Endothelial cell of umbilical vein (primary cell): ENCODE results near the gene FSTL3. TPM values are rescaled to one million over a fixed set of nuclear protein-coding genes. Genes with fewer than 3 reads are reported as not detected.
A peak's percentile ranks its signal among the peaks of the same experiment; 100 is the strongest.

Source experiments
- BruUV-seq: library from RNA; stranded (reverse); fragments of 400-500 nt; replicated peaks from 2 replicates; lab custom pipeline; 2021; lab: Mats Ljungman, UMichigan
- CTCF ChIA-PET: fragments of 300-600, 350-600 bp; sonication (Branson Sonifier 250); formaldehyde crosslinking; loops from one replicate; lab custom pipeline; 2021; ENCODE audit warnings: antibody characterized with exemption, inconsistent platforms; lab: Charles Lee
- POLR2A ChIA-PET: fragments of 300-600, 350-600 bp; sonication (Branson Sonifier 250); formaldehyde crosslinking; loops from one replicate; lab custom pipeline; 2021; ENCODE audit warnings: antibody characterized with exemption, inconsistent platforms; lab: Charles Lee
- DNase-seq: peaks from one replicate; pipeline ENCODE4 v3.0.0-alpha.2; 2011; ENCODE audit warnings: low read depth, low spot score
- FAIRE-seq: peaks from 2 replicates; lab custom pipeline; 2011; peaks lifted over from hg19 to GRCh38; lab: Jason Lieb, UNC
- H2AFZ ChIP-seq: 2 replicates; pipeline ENCODE4 v1.6.0; 2012; ENCODE audit warnings: low read depth, low read length, control low read depth, inconsistent platforms
- H3K27ac ChIP-seq: 2 replicates; pipeline ENCODE4 v1.5.1; 2011; ENCODE audit warnings: low read depth, mild to moderate bottlenecking, control low read depth, low read length, moderate library complexity; ENCODE audit not compliant: insufficient read depth
- H3K27me3 ChIP-seq, 2 experiments: 2 replicates each; pipeline versions ENCODE4 v1.6.0 to v1.6.1; 2011; ENCODE audit warnings: low read length in 2 of 2, mixed read lengths in 1 of 2; ENCODE audit not compliant: control insufficient read depth in 2 of 2, insufficient read depth in 2 of 2
- H3K36me3 ChIP-seq, 2 experiments: 2 replicates in 1 of 2; 3 replicates in 1 of 2; pipeline ENCODE4 v1.5.1; 2011; ENCODE audit warnings: low read length in 2 of 2, mild to moderate bottlenecking in 1 of 2, moderate library complexity in 1 of 2; ENCODE audit not compliant: control insufficient read depth in 2 of 2, insufficient read depth in 2 of 2; ENCODE audit errors: extremely low read depth in 1 of 2
- H3K4me1 ChIP-seq: 3 replicates; pipeline ENCODE4 v1.5.1; 2011; ENCODE audit warnings: mild to moderate bottlenecking, low read length; ENCODE audit not compliant: control insufficient read depth, insufficient read depth; ENCODE audit errors: extremely low read depth
- H3K4me2 ChIP-seq: 2 replicates; pipeline ENCODE4 v1.6.1; 2011; ENCODE audit warnings: low read length, control low read depth, mixed read lengths; ENCODE audit not compliant: insufficient read depth
- H3K4me3 ChIP-seq, 3 experiments: fragments of 200-600 bp in 1 of 3; sonication (generic), shearing (Covaris generic) in 1 of 3; replicated peaks in 1 of 3; 2 replicates each; pipeline ENCODE4 v1.5.1; 2011 to 2016; ENCODE audit warnings: control low read depth in 3 of 3, low read length in 3 of 3, mild to moderate bottlenecking in 2 of 3, inconsistent platforms in 1 of 3, low read depth in 1 of 3, moderate library complexity in 1 of 3; ENCODE audit not compliant: insufficient read depth in 1 of 3
- H3K79me2 ChIP-seq: 2 replicates; pipeline ENCODE4 v1.6.0; 2012; ENCODE audit warnings: low read length, inconsistent platforms; ENCODE audit not compliant: control insufficient read depth, insufficient read depth
- H3K9ac ChIP-seq: replicated peaks from 2 replicates; pipeline ENCODE3; 2011; ENCODE audit warnings: low read length, control low read depth; ENCODE audit not compliant: insufficient read depth; ENCODE audit errors: extremely low read depth
- H3K9me1 ChIP-seq: replicated peaks from 3 replicates; pipeline ENCODE4 v1.6.0; 2011; ENCODE audit warnings: mild to moderate bottlenecking, low read length; ENCODE audit not compliant: control insufficient read depth, insufficient read depth; ENCODE audit errors: extremely low read depth
- H3K9me3 ChIP-seq: replicated peaks from 2 replicates; pipeline ENCODE4 v1.5.1; 2012; ENCODE audit warnings: low read length, inconsistent platforms; ENCODE audit not compliant: control insufficient read depth, insufficient read depth
- H4K20me1 ChIP-seq: replicated peaks from 2 replicates; pipeline ENCODE3; 2011; ENCODE audit warnings: mild to moderate bottlenecking, low read length; ENCODE audit not compliant: control insufficient read depth, insufficient read depth; ENCODE audit errors: extremely low read depth
- EZH2 ChIP-seq: IDR thresholded peaks from 2 replicates; pipeline ENCODE4 v1.6.1; 2012; ENCODE audit warnings: borderline replicate concordance, low read depth, mild to moderate bottlenecking, moderate library complexity, low read length, inconsistent platforms; ENCODE audit not compliant: severe bottlenecking
- FOS ChIP-seq: IDR thresholded peaks from 2 replicates; pipeline ENCODE4 v1.6.1; 2011; ENCODE audit warnings: mild to moderate bottlenecking, low read length, moderate library complexity, borderline replicate concordance; ENCODE audit not compliant: insufficient read depth
- JUN ChIP-seq: IDR thresholded peaks from 2 replicates; pipeline ENCODE4 v1.6.1; 2011; ENCODE audit warnings: borderline replicate concordance, low read depth; ENCODE audit not compliant: insufficient read length, insufficient read depth
- MYC ChIP-seq: IDR thresholded peaks from one replicate; pipeline ENCODE4 v1.6.1; 2011; ENCODE audit warnings: mild to moderate bottlenecking, low read depth, low read length
- POLR2AphosphoS5 ChIP-seq: IDR thresholded peaks from 2 replicates; pipeline ENCODE4 v1.6.1; 2012; ENCODE audit warnings: low read depth, mild to moderate bottlenecking, control low read depth, low read length, moderate library complexity; ENCODE audit not compliant: insufficient read depth
- dilution Hi-C: fragments of 300-500 bp; cut with MboI; formaldehyde crosslinking; loops from one replicate; pipeline ENCODE4 v1.15.0; 2019; ENCODE audit warnings: low sequenced_read_pairs; ENCODE audit not compliant: extremely low pct_ligation_motif_present
- intact Hi-C: fragments of 100-400 bp; cut with micrococcal nuclease; formaldehyde crosslinking; loops from one replicate; pipeline ENCODE4 v1.10.0; 2022
- polyA plus RNA-seq, 4 experiments: library from polyadenylated mRNA; depleted of rRNA in 3 of 4; stranded (reverse) in 3 of 4; unstranded in 1 of 4; fragments of >200 nt; gene quantifications; 2 replicates each; pipeline versions ENCODE4 v1.2.1 to v1.2.3, GENCODE V29; 2011 to 2012; ENCODE audit warnings: missing spikeins in 1 of 4
- total RNA-seq: library from RNA; stranded (reverse); gene quantifications from 2 replicates; pipeline ENCODE4 v1.2.3, GENCODE V29; 2021
- TF ChIP-seq, protein P1 (sequence below): IDR thresholded peaks from 2 replicates; pipeline ENCODE4 v1.6.1; 2011; ENCODE audit not compliant: insufficient read depth, insufficient read length

The FSTL3 gene
- total and polyA plus RNA-seq, 2 donors (not counting 3 experiments of a cell fraction or from before 2014, with no cell fraction given) = 19.9 to 45.2 TPM

DNA sequence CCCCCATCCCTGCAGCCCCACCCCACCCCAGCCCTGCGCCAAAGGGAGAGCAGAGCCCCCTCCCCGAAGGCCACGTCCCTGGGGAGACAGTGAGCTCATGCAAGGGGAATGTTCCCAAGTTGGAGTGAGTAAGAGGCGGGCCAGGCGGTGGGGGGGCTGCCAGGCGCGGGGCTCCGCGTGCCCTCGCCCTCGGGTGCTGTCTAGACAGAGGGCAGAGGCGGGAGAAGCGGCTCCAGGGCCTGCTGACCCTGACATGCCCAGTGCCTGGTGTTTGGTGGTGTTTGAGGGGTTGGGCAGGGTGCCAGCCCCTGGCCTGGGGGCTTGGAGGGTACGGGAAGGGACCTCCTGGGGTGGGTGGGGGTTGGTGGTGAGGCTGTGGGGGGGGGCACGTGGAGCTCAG lies 1.0 kb downstream of the FSTL3 start:
- Histone ChIP-seq H3K9me1 (no peaks in the 10 kb centered on the region), H3K79me2 (peaks cover 12% of the 10 kb centered on the region), H3K27ac (no peak overlapping the region), H3K4me1 (peaks cover 16% of the 10 kb centered on the region), H2AFZ (no peak overlapping the region), H3K4me3 (peak overlapping the region in 1 of 3 experiments; percentile 26), H3K36me3 (no peaks in the 10 kb centered on the region), H4K20me1 (no peaks in the 10 kb centered on the region), H3K9me3 (no peaks in the 10 kb centered on the region), H3K9ac (peak overlapping the region; percentile 81), H3K27me3 (no peaks in the 10 kb centered on the region), H3K4me2 (no peak overlapping the region)
- ChIA-PET CTCF (interaction anchor here (0.7 to 3.5 kb wide), 5 partner anchors 11 to 57 kb away, joined by 3 to 20 read pairs (median 4); partner anchors contain the start of gene RNF126), POLR2A (interaction anchor here (0.8 kb wide), 1 partner anchor 146 kb away, joined by 3 read pairs; the partner anchor contains the start of gene CDC34)
- FAIRE-seq (no peak), DNase-seq (peak; percentile 51)
- intact Hi-C loops (no loop called here), dilution Hi-C loops (no loop called here)
- no TSS peak for BruUV-seq
- TF ChIP-seq FOS (peak; percentile 45), EZH2 (no peak), POLR2AphosphoS5 (peak; percentile 43), JUN (no peak), MYC (no peak)
- TF ChIP-seq, protein P1, sequence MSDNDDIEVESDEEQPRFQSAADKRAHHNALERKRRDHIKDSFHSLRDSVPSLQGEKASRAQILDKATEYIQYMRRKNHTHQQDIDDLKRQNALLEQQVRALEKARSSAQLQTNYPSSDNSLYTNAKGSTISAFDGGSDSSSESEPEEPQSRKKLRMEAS = no peak
